Vagina (tissue), 2 donors: ENCODE results near the gene KLHL34. TPM values are rescaled to one million over a fixed set of nuclear protein-coding genes. Genes with fewer than 3 reads are reported as not detected.

Experiments used
- DNase-seq, 2 donors: peaks; one replicate each; pipeline ENCODE4 v3.0.0-alpha.2; 2017; ENCODE audit errors: extremely low spot score in 2 of 2
- H3K27ac ChIP-seq: fragments of 200-600 bp; sonication (generic); one replicate; pipeline ENCODE4 v1.5.1; 2019
- H3K27me3 ChIP-seq: fragments of 200-600 bp; sonication (generic); one replicate; pipeline ENCODE4 v1.5.1; 2019
- H3K36me3 ChIP-seq, 2 donors: fragments of 200-600 bp; sonication (generic); one replicate each; pipeline ENCODE4 v1.5.1; 2017 to 2019
- H3K4me1 ChIP-seq: fragments of 200-600 bp; sonication (generic); one replicate; pipeline ENCODE4 v1.5.1; 2019
- H3K4me3 ChIP-seq, 2 donors: fragments of 200-600 bp; sonication (generic); 1 replicate in 1 of 2; 2 replicates in 1 of 2; pipeline ENCODE4 v1.5.1; 2016 to 2019
- H3K9me3 ChIP-seq: fragments of 200-600 bp; sonication (generic); one replicate; pipeline ENCODE4 v1.5.1; 2019
- CTCF ChIP-seq, 3 experiments: fragments of 450-650 bp in 2 of 3; fragments of 200-600 bp in 1 of 3; sonication (generic) in 1 of 3; IDR thresholded peaks; one replicate each; pipeline ENCODE4 v1.5.1; 2017 to 2019; ENCODE audit warnings: antibody characterized with exemption in 3 of 3, mild to moderate bottlenecking in 2 of 3, moderate library complexity in 2 of 3
- POLR2A ChIP-seq, 2 donors: fragments of 450-650 bp; IDR thresholded peaks; one replicate each; pipeline ENCODE4 v1.6.1; 2017; ENCODE audit warnings: antibody characterized with exemption in 2 of 2, mild to moderate bottlenecking in 2 of 2, moderate library complexity in 2 of 2
- POLR2AphosphoS5 ChIP-seq, 2 donors: sonication (generic); formaldehyde crosslinking; IDR thresholded peaks; one replicate each; pipeline ENCODE4 v1.9.0; 2017; ENCODE audit warnings: antibody characterized with exemption in 2 of 2, mild to moderate bottlenecking in 2 of 2, low read depth in 1 of 2; ENCODE audit not compliant: insufficient read depth in 1 of 2
- intact Hi-C: fragments of 100-400 bp; cut with DNase I; formaldehyde crosslinking; loops from one replicate; pipeline ENCODE4 v1.15.1; 2023
- total RNA-seq: library from RNA; depleted of rRNA; stranded (reverse); fragments of >200 nt; gene quantifications from one replicate; pipeline ENCODE4 v1.2.3, GENCODE V29; 2016

Gene KLHL34
- total RNA-seq, 1 donor from 2014 or later = not detected

- Histone ChIP-seq H3K9me3 (no peaks in the 10 kb centered on the region), H3K27ac (no peak overlapping the region), H3K36me3 (no peaks in the 10 kb centered on the region), H3K27me3 (no peaks in the 10 kb centered on the region), H3K4me1 (no peaks in the 10 kb centered on the region), H3K4me3 (no peak overlapping the region)
- intact Hi-C loops = no loop called here
- no peak for DNase-seq
- TF ChIP-seq CTCF (IDR thresholded peaks at IDR 0.05) = no peak
- no peak for TF ChIP-seq POLR2A (IDR thresholded peaks at IDR 0.05)
- TF ChIP-seq POLR2AphosphoS5 (IDR thresholded peaks at IDR 0.05; ENCODE audit: insufficient read depth in 1 of 2, low read depth in 1 of 2) = no peak
Observed at GRCh38 chrX:21620234-21620633, 37.9 kb downstream of the KLHL34 start.

- no peaks in the 10 kb centered on the region for H3K27me3 ChIP-seq
- no peaks in the 10 kb centered on the region for H3K4me1 ChIP-seq
- no peaks in the 10 kb centered on the region for H3K36me3 ChIP-seq
- H3K9me3 ChIP-seq = no peaks in the 10 kb centered on the region
- intact Hi-C loops = no loop called here
- no peak for TF ChIP-seq CTCF (IDR thresholded peaks at IDR 0.05)
- no peak for TF ChIP-seq POLR2AphosphoS5 (IDR thresholded peaks at IDR 0.05; ENCODE audit: insufficient read depth in 1 of 2, low read depth in 1 of 2)
- no peak for TF ChIP-seq POLR2A (IDR thresholded peaks at IDR 0.05)
- H3K27ac ChIP-seq = no peak overlapping the region
- DNase-seq = no peak
- no peak overlapping the region for H3K4me3 ChIP-seq
Observed at GRCh38 chrX:21616386-21616785, 41.7 kb downstream of the KLHL34 start.

DNA sequence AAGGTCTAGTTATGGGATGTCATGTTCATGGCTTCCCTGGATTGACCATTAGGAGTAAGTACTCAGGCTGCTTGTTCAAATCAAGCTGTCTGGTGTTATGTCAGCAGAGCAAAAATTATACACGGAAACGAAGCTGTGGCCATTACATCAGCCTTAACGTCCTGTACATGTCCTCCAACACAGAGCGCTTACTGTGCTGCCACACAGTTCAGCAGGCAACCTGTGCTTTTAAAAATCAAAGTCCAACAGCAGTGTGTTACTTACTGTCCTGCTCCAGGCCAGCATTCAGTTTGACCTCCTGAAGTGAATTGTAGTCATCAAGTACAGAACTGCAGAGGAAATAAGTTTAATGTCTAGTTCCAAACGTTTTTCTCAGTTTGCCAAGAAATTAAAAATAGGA is 46.0 kb downstream of the KLHL34 start:
- Histone ChIP-seq H3K27me3 (no peaks in the 10 kb centered on the region), H3K36me3 (no peaks in the 10 kb centered on the region), H3K4me3 (no peak overlapping the region), H3K4me1 (no peaks in the 10 kb centered on the region), H3K27ac (no peak overlapping the region), H3K9me3 (no peaks in the 10 kb centered on the region)
- intact Hi-C loops = no loop called here
- DNase-seq = no peak
- TF ChIP-seq POLR2A (IDR thresholded peaks at IDR 0.05) (no peak), POLR2AphosphoS5 (IDR thresholded peaks at IDR 0.05; ENCODE audit: insufficient read depth in 1 of 2, low read depth in 1 of 2) (no peak), CTCF (IDR thresholded peaks at IDR 0.05) (no peak)

GRCh38 chrX:21610168-21610567 is 48.0 kb downstream of the KLHL34 start:
- no peak overlapping the region for H3K27ac ChIP-seq
- H3K36me3 ChIP-seq = no peaks in the 10 kb centered on the region
- intact Hi-C loops = no loop called here
- H3K4me1 ChIP-seq = no peaks in the 10 kb centered on the region
- H3K4me3 ChIP-seq = no peak overlapping the region
- TF ChIP-seq POLR2AphosphoS5 (IDR thresholded peaks at IDR 0.05; ENCODE audit: insufficient read depth in 1 of 2, low read depth in 1 of 2) = no peak
- TF ChIP-seq POLR2A (IDR thresholded peaks at IDR 0.05) = no peak
- TF ChIP-seq CTCF (IDR thresholded peaks at IDR 0.05) = no peak
- no peak for DNase-seq
- no peaks in the 10 kb centered on the region for H3K27me3 ChIP-seq
- no peaks in the 10 kb centered on the region for H3K9me3 ChIP-seq

DNA sequence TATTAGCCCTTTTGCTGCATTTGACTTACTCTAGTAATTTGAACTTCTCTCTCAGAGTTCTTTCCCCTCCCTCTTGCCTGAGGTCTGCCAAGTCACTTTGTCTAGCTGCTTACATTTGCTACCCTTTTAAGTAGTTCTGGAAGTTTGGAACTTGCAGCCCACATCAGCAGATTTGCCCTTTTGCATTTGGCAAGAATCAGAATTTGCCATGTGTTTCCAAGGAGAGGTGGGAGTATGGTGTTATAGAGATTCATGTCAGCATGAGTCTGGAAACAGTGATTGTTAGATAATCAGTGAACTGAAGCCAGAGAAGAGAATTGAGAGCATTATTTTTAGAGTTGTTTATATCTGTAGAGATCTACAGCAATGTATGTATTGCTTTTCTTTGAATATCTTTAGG is 52.1 kb downstream of the KLHL34 start:
- DNase-seq = no peak
- Histone ChIP-seq H3K4me1 (no peaks in the 10 kb centered on the region), H3K27ac (no peak overlapping the region), H3K9me3 (no peaks in the 10 kb centered on the region), H3K4me3 (no peak overlapping the region), H3K36me3 (no peaks in the 10 kb centered on the region), H3K27me3 (no peaks in the 10 kb centered on the region)
- intact Hi-C loops = no loop called here
- TF ChIP-seq POLR2AphosphoS5 (IDR thresholded peaks at IDR 0.05; ENCODE audit: insufficient read depth in 1 of 2, low read depth in 1 of 2) (no peak), CTCF (IDR thresholded peaks at IDR 0.05) (no peak), POLR2A (IDR thresholded peaks at IDR 0.05) (no peak)

Other genes with a start within 250 kb of the KLHL34 start
- not detected for gene SMPX, start 99.8 kb upstream of the KLHL34 start, total RNA-seq
- 9.3 TPM for gene MBTPS2, start 181.3 kb upstream of the KLHL34 start, total RNA-seq
- 0.98 TPM for gene YY2, start 197.7 kb upstream of the KLHL34 start, total RNA-seq